22Rv1 (cell line): ENCODE results near the gene PHF11.

Source experiments
- CTCF ChIP-seq: fragments of 450-650 bp; IDR thresholded peaks from 2 replicates; pipeline ENCODE4 v1.5.1; 2017; ENCODE audit warnings: mild to moderate bottlenecking
- ZFX ChIP-seq: fragments of 450-650 bp; IDR thresholded peaks from 2 replicates; pipeline ENCODE4 v1.6.1; 2017; ENCODE audit warnings: antibody characterized with exemption, borderline replicate concordance

DNA sequence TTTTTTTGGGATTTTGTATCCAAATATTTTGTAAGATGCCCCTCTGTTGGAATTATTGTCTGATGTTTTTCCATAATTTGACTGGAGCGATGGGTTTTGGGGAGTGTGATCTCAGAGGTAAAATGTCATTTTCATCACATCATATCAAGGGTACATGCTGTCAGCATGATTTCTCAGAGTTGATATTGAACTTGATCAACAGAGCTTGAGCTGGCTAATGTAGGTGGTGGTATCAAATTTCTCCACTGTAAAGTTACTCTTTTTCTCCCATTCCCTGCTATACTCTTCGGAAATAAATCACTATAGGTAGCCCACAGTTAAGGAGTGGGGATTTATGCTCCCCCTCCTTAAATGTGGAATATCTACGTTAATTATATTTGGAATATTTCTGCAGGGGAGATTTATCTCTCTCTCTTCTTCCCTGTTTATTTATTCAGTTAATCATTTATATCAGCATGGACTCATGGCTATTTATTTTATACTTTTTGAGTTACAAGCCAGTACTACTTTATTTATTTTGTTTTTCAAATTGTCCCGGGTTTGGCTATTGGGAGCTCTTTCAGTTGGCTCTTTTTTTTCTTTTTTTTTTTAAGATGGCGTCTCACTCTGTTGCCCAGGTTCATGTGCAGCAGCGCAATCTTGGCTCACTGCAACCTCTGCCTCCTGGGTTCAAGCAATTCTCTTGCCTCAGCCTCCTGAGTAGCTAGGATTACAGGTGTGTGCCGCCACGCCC is 42.9 kb upstream of the PHF11 start:
- TF ChIP-seq CTCF (no peak), ZFX (no peak)
